Mesodermal cell (in vitro differentiated cells): ENCODE results near the gene SPOPL.
"Not testable (repeated sequence)": the region's sequence is repeated elsewhere in the genome, so short reads cannot be mapped to it uniquely, and the experiment has no call there.

Experiments
- H3K27ac ChIP-seq: 2 replicates; pipeline ENCODE4 v1.7.0; 2013; ENCODE audit warnings: mild to moderate bottlenecking, low read depth, low read length, moderate library complexity; ENCODE audit not compliant: severe bottlenecking
- H3K36me3 ChIP-seq: 2 replicates; pipeline ENCODE4 v1.7.1; 2013; ENCODE audit warnings: mild to moderate bottlenecking, low read length, moderate library complexity; ENCODE audit not compliant: control insufficient read depth, insufficient read depth
- H3K4me1 ChIP-seq: one replicate; pipeline ENCODE4 v1.7.1; 2013; ENCODE audit warnings: mild to moderate bottlenecking, low read length; ENCODE audit not compliant: insufficient read depth, control insufficient read depth, poor library complexity, severe bottlenecking
- H3K4me3 ChIP-seq: 2 replicates; pipeline ENCODE4 v1.7.0; 2013; ENCODE audit warnings: low read length, control low read depth, mild to moderate bottlenecking; ENCODE audit not compliant: insufficient read depth, poor library complexity, severe bottlenecking; ENCODE audit errors: extremely low read depth
- H3K9me3 ChIP-seq: 2 replicates; pipeline ENCODE4 v1.7.1; 2013; ENCODE audit warnings: mild to moderate bottlenecking, low read length, moderate library complexity; ENCODE audit not compliant: control insufficient read depth
- WGBS, 2 experiments: methylation state at CpG; one replicate each; pipeline ENCODE4 v1.1.5; 2013; ENCODE audit warnings: missing lambda C conversion rate in 2 of 2; ENCODE audit not compliant: insufficient coverage in 2 of 2; 5-methylcytosine and 5-hydroxymethylcytosine counted together

Gene SPOPL

DNA sequence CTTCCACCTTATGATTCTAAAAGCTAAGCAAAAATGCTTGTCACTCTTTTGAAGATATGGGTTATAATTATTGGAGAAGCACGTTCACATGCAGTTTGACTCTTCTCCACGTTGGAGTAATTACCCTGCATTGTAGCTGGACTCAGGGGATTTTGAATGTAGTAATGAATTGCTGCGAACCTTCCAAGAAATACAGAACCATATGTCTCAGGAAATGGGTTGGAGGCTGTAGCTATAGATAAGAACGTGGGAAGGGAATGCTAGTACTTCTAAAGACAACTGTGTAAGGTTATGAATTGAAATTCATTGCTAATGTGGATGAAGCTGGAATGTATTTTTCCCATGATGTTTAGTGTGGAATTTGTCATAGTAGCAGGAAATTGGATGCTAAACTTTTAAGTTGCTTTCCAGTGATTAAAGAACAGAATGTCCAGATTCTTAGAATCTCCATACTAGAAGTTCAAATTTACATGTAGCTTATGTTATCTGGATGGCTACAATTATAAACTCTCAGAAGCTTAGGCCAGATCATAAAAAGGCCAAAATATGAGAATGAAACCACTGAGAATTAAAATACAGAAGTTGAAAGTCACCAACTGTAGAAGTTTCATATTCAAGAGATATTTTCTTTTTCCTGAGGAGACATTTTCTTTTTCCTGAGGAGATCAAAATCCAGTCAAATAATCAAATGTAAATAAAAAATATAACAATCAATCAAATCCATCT lies 27.3 kb upstream of the SPOPL start:
- Histone ChIP-seq H3K4me1 (peaks cover 3% of the 10 kb centered on the region), H3K27ac (no peak overlapping the region), H3K36me3 (no peaks in the 10 kb centered on the region), H3K9me3 (no peaks in the 10 kb centered on the region), H3K4me3 (no peak overlapping the region)
- WGBS, 2 experiments = 92 to 93% methylated on average over 1 to 3 of the region's 4 CpGs

DNA sequence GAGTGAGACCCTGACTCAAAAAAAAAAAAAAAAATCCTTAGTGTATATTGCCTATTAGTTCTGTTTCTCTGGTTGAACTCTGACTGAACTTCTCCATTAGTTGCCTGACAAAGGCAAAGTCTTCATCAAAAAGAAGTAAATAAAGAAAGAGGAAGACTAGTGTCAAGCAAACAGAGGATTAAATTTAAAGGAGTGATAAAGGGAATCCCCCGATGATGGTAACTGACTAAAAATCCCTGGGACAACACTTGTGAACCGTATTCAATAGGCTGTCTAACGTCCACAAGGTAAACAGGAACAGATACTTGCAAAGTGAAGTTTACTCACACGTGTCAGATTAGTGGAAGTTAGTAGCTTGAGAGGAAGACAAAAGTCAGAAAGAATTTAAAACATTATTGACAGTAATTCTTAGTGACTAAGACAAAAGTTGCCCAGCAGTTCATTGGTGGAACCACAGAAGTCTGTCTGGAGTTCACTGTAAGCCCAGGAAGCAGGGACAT lies 26.2 kb upstream of the SPOPL start:
- Histone ChIP-seq H3K4me1 (peaks cover 3% of the 10 kb centered on the region), H3K36me3 (no peaks in the 10 kb centered on the region), H3K4me3 (no peak overlapping the region), H3K9me3 (no peaks in the 10 kb centered on the region), H3K27ac (no peak overlapping the region)
- WGBS, 2 experiments = 87 to 94% methylated on average over 3 to 4 of the region's 4 CpGs

DNA sequence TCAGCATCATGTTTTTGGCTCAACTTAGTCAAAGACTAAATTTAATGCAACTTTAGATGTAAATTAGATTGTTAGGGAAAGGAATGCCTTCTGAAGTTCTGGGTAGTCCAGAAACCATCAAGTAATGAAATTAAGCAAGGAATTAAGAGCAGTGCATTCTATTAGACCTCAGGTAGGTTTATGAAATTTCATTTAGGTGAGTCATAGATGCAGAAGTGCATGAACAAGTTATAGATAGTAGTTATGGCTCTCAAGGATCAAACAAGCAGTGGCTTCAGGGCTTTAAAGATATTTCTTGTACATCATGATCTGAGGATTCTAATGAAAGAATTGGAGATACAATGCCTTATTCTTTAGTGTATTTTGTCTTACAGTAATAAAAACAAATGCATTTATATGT lies 25.4 kb upstream of the SPOPL start:
- no peaks in the 10 kb centered on the region for H3K9me3 ChIP-seq
- no peaks in the 10 kb centered on the region for H3K36me3 ChIP-seq
- H3K27ac ChIP-seq = no peak overlapping the region
- H3K4me1 ChIP-seq = peaks cover 3% of the 10 kb centered on the region
- H3K4me3 ChIP-seq = no peak overlapping the region

DNA sequence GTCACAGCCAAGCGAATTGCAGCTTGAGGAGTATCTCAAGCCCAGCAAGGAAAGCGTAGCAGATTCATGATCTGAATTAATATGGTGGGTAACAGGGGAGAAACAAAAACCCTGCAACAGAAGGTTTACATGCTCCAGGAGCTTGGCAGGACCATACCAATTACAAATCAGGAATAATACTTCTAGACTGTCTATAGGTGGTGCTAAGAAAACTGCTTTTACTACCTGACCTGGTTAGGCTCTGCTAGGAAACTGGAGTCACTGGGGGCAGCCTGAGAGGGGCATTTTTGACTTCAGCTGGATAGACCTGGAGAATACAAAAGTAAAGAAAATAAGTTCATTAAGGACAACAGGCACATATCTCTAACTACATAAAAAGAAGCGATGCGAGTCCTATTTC lies 24.6 kb upstream of the SPOPL start:
- Histone ChIP-seq H3K27ac (no peak overlapping the region), H3K4me1 (peaks cover 3% of the 10 kb centered on the region), H3K36me3 (no peaks in the 10 kb centered on the region), H3K9me3 (no peaks in the 10 kb centered on the region), H3K4me3 (no peak overlapping the region)
- 83 to 100% methylated on average over 1 to 2 of the region's 4 CpGs for WGBS, 2 experiments

DNA sequence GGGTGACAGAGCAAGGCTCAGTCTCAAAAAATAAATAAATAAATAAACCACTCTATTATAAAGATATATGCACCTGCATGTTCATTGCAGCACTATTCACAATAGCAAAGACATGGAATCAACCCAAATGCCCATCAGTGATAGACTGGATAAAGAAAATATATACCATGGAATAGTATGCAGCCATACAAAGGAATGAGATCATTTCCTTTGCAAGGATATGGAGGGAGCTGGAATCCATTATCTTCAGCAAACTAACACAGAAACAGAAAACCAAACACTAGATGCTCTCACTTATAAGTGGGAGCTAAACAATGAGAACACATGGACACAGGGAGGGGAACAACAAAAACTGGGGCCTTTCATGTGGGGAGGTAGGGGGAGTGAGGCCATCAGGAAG lies 18.8 kb upstream of the SPOPL start:
- H3K4me3 ChIP-seq, H3K4me1 ChIP-seq, H3K36me3 ChIP-seq, H3K9me3 ChIP-seq, H3K27ac ChIP-seq: not testable (repeated sequence)

DNA sequence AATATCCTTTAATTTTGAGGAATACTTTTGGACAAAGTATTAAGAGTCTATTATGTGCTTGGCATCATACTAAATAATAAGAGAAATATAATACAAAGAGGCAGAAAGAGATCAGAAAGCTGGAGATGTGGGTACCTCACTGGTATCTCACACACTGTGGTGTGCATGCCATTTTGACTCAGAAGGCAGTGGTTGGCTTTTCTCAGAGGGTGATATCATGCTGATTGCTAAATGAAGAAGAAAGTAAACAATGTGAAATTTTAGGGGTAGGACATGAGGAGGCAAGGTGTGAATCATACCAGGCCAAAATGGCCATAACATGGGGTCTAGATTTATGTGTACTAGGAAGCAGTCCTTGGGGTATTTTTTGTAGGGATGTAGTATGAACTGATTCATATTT lies 16.6 kb upstream of the SPOPL start:
- H3K4me3 ChIP-seq = no peak overlapping the region
- H3K36me3 ChIP-seq = no peaks in the 10 kb centered on the region
- no peaks in the 10 kb centered on the region for H3K4me1 ChIP-seq
- H3K9me3 ChIP-seq = no peaks in the 10 kb centered on the region
- no peak overlapping the region for H3K27ac ChIP-seq

DNA sequence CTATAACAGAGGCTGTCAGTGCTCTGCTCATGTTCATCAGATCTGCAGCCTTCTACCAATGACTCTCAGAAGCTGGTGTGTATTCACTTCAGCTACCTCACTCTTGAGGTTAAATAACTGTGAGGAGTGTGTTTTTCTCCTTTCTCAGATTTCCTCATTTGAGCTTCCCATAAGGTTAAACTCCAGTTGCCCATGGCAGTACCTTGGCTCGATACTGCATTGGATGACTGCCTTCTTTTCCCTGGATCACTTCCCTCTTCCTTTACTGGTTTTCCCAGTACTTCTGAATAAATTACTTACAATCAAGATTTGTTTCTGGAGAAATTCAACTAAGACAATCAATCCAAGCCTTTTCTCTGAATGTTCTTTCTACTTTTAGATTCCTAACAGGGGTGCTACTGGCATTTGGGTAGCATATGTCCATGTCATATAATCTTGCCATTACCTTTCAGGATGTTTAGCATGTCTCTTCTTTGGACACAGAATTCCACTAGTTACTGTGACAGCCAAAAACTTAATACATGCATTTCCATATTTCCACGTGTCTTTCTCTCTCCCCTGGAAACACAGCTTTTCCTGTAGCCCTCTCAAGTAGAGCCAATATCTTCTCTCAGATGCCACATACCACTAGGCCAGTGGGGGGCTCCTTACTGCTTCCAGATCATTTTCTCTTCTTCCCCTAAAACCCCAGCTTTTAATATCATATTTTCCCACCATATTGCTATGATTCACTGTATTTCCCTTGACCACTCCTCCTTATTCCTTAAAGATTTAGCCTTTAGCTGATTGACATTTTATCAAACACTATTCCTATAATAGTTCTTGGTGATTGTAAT lies 15.0 kb upstream of the SPOPL start:
- H3K9me3 ChIP-seq = no peaks in the 10 kb centered on the region
- H3K4me1 ChIP-seq = no peaks in the 10 kb centered on the region
- no peak overlapping the region for H3K4me3 ChIP-seq
- H3K36me3 ChIP-seq = no peaks in the 10 kb centered on the region
- 65 to 90% methylated on average over 2 of the region's 2 CpGs for WGBS, 2 experiments
- H3K27ac ChIP-seq = no peak overlapping the region

DNA sequence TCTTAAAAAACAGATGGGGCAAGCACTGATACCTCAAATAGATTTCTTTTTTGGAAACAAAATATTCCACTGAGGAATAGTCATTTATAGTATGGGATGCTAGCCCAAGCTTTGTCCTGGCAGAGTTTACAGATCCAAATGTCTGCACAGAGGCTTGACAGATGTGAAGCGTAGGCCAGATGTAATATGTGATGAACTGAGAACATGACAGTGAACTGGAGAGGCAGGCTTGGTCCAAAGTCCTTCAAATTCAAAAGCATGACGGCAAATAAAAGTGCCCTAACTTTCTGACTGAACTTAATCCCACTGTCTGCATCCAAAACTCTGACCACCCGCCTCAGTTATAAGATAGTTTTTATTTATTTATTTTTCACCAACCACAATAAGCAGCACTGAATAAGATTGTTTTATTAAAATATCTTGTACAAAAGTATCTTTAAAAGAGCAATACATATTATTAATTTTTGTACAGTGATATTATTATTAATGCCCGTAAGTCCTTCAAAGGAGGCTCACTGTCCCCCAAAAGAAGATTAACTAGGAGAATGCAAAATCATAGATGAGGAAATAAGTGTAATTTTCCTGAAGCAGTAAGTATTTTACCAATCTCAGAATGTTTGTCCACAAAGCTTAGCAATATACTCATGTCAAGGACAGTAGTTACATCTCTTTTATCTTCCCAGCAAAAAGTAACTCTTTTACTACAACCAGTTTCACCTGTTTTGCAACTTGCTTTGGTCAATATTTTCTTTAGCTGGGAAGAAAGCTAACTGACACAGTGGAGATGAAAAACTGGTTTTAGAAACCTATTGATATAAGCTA lies 10.7 kb upstream of the SPOPL start:
- Histone ChIP-seq H3K27ac (no peak overlapping the region), H3K4me1 (peaks cover 6% of the 10 kb centered on the region), H3K9me3 (no peaks in the 10 kb centered on the region), H3K36me3 (no peaks in the 10 kb centered on the region), H3K4me3 (no peak overlapping the region)
- 89 to 100% methylated on average over 1 of the region's 4 CpGs for WGBS, 2 experiments

DNA sequence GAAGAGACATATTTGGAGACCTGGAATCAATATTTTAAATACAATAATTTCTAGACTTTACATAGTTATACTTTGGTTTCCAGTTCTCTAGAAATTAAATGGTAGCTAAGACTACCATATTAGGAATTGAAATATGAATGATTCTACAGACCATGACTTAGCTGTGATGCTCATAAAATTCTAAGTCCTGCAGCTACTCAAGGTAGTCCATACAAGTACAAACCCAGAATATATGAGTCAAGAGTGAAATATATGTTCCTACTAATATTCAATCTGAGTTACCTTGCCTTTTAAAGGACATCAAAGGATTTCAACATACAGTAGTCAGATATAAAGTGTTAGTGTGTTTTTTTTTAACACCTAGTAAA lies 10.1 kb upstream of the SPOPL start:
- H3K9me3 ChIP-seq = no peaks in the 10 kb centered on the region
- H3K27ac ChIP-seq = no peak overlapping the region
- peaks cover 6% of the 10 kb centered on the region for H3K4me1 ChIP-seq
- H3K36me3 ChIP-seq = no peaks in the 10 kb centered on the region
- no peak overlapping the region for H3K4me3 ChIP-seq

DNA sequence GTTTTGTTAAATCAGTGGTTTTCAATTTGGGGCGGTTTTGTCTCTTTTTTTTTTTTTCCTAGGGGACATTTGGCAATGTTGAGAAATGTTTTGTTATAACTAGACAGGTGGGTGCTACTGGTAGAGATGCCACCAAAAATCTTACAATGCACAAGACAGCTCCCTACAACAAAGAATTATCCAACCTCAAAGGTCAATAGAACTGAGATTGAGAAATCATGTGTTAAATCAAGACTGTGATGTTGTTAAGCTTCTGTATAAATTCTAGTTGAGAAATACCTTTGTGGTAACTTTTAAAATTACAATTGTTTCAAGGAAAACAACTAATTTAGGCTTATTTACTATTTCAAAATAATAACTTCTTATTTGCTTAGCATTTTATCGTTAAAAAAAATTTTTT lies 9.4 kb upstream of the SPOPL start:
- Histone ChIP-seq H3K4me1 (peaks cover 6% of the 10 kb centered on the region), H3K27ac (no peak overlapping the region), H3K36me3 (no peaks in the 10 kb centered on the region), H3K4me3 (no peak overlapping the region), H3K9me3 (no peaks in the 10 kb centered on the region)
- 100% methylated on average over 1 of the region's 2 CpGs for WGBS, 2 experiments

DNA sequence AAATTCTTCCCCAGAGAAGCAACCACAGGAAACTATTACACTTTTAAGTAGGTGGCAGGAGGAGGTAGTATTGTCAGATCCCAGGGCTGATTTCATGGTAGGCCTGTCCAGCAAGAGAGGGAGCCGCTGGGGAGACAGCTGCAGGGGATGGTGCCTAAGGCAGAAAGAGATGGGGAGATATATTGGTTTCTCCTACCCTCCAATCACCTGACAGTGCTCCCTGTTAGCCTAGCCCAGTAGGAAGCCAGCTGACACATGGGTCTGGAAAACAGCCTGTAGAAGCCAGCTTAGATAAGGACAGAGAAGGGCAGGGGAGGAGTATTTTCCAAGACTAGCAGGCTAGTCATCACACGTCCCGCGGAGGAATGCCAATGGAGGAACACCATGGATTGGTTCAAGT lies 8.2 kb upstream of the SPOPL start:
- 80% methylated on average over 1 of the region's 4 CpGs; no CpG with 5 or more reads in 1 of the 2 experiments for WGBS, 2 experiments

More for the DNA sequence above, 8.2 kb upstream of the SPOPL start:
- H3K4me1 ChIP-seq = peaks cover 6% of the 10 kb centered on the region
- no peak overlapping the region for H3K4me3 ChIP-seq
- no peak overlapping the region for H3K27ac ChIP-seq
- H3K9me3 ChIP-seq = no peaks in the 10 kb centered on the region
- no peaks in the 10 kb centered on the region for H3K36me3 ChIP-seq
